Stimulated activated CD8-positive, alpha-beta memory T cell treated with anti-CD3 and anti-CD28 coated beads, Interleukin-7, amount 100 ng/mL, for 1 hour (primary cell): ENCODE measurements around the gene ZNF414.
A peak's percentile ranks its signal among the peaks of the same experiment; 100 is the strongest.

Experiments
- DNase-seq, 2 donors: peaks; one replicate each; pipeline ENCODE4 v3.0.0-alpha.2; 2020; ENCODE audit warnings: low read depth in 2 of 2

The ZNF414 gene

DNA sequence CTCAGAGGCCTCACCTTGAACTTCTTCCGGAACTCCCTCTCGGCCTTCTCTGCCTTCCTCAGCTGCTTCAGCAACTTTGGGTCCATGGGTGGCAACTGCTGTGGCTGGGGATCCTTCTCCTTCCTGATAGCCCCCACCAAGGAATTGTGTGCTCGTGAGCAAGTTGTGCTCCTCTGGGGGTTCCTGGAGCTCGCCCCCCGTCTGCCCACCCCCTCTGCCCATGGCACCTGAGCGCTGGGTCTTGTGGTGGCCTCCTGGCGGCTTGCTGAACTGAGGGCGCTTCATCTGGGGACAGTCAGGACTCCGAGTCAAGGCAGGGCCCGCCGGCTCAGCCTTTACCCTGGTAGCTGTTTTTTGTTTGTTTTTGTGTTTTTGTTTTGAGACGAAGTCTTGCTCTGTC lies 23.1 kb downstream of the ZNF414 start:
- no peak for DNase-seq

DNA sequence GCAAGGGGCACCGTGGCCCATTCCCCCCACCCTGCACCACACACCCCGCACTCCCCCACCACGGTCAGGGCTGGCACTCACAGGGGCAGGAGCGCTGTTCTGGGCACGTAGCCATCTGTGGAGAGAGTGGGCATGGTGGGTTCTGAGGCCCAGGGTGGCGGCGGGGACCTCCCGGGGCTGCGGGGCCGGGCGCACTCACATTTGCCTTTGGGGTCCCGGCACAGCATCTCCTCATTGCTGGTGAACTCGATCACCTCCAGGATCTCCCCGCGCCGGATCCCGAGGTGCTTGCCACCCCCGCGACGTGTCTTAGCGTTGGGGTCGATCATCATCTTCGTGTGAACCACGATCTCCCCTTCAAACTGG lies 23.6 kb downstream of the ZNF414 start:
- no peak for DNase-seq

DNA sequence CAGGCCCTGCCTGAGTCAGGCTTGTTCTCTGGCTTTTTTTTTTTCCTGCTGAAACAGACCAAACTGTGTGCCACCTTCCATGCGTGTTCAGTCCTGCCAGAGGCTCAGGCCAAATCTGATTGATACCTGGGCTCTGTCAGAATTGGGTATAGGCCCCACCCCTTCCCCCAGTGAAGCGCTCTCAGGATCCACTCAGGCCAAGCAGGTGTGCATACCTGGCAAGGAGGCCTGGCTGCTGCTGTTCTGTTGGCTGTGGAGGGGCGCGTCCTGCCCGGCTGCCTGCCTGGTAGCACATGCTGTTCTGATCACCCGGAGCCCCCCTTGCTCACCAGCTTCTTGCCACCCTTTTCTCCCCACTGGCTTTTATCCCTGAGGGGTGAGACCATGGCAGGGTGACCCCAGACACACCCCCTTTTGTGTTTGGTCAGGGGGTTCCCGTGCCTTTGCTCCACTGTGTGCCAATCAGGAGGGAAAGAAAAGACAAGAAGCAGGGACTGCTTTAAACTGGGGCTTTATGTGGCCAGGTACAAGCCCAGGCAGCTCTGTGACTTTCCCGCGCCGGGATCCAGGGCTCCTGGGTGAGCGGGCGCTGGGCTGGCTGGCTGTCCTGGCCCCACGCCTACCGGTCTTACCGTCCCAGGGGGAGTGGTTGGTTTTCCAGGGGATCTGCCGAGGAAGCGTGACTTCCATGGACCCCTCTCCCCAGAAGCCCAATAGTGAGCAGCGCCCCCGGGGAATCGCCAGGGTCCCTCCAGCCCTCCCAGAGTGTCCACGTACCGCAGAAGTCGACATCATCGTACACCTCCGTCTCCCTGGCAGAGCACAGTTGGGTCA lies 24.2 kb downstream of the ZNF414 start:
- no peak for DNase-seq

DNA sequence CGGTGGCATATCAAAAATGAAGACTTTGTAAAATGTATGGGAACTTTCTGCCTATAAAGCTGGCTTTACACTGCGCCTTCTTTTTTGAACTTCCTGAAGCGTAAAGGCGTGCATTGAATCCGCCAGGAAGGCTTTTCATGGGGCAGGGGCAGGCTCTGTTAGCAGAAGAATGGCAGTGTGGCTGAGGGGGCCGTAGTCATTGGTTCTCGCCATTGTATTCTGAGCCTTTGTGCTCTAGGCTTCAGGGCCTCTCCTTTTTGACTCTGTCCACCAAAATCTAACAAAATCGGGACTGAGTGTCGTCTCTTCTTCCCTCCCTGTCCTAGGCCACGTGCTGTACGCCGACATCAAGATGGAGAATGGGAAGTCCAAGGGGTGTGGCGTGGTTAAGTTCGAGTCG lies 25.6 kb downstream of the ZNF414 start:
- DNase-seq: no peak

DNA sequence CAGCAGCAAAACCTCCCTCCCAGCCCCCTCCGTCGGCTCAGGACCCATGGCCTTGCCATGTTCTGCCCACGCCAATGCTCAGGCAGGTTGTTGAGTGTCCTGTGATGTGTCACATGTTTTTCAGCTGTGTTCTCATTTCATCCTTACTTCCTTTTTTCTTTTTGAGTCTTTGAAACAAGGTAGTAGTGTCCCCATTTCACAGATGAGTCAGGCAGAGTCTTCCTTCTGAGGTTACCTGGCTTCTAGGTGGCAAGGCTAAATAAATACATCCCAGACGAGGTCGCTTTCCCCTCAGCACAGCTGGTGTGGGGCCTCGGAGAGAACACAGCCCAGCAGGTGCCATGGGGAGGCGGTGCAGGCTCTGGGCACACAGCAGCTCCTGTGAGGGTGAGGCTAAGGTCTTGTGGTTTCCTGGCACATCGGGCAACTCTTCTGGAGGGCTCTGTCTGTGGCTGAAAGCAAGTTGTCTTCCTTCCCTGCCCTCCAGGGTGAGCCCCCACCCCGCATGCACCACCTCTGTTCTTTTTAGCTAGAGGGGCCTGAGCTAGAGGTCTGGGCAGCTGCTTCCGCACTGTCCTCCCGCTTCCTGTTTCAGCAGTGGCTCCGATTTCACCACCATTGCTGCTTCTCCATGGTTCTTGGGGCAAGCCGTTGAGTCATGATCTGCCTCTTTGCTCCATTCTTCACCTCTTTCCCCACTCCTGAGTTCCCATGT lies 26.7 kb downstream of the ZNF414 start:
- DNase-seq: peak; percentile 19 to 21

DNA sequence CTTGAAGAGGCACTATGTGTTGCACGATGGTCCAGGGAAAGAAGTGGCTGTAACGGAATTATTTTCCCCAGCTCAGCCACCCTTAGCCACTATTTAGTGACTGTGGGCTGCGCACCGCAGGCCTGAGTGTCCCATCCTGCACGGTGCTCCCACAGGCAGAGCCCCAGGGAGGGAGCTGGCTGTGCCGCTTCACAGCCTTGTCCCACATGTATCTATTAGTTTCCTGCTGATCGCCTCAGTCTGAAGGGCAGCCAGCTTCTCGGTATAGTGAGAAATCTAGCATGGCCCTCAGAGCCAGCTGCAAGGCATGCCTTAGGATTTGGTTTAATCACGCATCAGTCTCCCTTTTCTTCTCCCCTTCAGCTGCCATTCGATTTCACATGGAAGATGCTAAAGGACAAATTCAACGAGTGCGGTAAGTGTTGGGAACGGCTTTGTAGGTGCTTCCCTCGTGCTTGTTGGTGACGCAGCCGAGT lies 27.3 kb downstream of the ZNF414 start:
- no peak for DNase-seq

DNA sequence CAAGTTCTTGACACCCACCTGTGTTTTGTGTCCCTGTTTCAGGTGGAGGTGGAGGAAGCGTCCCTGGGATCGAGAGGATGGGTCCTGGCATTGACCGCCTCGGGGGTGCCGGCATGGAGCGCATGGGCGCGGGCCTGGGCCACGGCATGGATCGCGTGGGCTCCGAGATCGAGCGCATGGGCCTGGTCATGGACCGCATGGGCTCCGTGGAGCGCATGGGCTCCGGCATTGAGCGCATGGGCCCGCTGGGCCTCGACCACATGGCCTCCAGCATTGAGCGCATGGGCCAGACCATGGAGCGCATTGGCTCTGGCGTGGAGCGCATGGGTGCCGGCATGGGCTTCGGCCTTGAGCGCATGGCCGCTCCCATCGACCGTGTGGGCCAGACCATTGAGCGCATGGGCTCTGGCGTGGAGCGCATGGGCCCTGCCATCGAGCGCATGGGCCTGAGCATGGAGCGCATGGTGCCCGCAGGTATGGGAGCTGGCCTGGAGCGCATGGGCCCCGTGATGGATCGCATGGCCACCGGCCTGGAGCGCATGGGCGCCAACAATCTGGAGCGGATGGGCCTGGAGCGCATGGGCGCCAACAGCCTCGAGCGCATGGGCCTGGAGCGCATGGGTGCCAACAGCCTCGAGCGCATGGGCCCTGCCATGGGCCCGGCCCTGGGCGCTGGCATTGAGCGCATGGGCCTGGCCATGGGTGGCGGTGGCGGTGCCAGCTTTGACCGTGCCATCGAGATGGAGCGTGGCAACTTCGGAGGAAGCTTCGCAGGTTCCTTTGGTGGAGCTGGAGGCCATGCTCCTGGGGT lies 28.2 kb downstream of the ZNF414 start:
- DNase-seq: no peak

DNA sequence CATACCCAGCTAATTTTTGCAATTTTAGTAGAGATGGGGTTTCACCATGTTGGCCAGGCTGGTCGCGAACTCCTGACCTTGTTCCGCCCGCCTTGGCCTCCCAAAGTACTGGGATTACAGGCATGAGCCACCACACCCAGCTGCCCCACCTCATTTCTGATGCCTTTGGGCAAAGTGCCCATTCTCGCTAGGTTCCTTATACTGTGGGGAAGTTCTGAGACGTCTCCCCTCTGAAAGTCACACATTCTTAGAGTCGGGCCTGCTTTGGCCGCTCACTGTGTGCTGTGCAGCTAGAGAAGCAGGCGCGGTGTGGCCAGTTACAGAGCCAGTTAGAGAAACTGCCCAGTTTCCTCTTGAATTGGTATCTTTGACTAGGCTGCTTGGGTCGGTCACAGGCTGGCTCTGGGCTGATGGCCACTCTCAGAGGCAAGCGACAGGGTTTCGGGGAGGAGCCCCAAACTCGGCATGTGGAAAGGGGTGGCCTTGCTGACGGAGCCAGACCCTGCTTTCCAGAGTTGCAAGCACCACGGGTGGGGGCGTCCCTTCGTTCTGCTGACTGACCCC lies 29.6 kb downstream of the ZNF414 start:
- no peak for DNase-seq

DNA sequence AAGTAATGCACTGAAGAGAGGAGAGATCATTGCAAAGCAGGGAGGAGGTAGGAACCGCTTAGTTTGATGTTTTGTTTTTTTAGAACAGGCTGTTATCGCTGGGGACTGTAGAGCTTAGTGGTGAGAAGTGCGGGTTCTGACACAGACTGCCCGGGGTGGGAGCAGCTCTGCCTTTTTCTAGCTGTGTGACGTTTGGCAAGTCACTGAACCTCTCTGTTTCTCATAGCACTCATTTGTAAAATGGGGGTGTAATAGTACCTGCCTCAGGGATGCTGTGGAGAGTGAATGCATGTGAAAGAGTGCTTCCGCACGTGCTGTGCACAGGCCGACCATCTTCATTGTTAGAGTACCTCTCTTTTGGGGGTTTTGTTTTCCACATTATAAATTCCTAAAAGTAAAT lies 30.8 kb downstream of the ZNF414 start:
- no peak for DNase-seq

DNA sequence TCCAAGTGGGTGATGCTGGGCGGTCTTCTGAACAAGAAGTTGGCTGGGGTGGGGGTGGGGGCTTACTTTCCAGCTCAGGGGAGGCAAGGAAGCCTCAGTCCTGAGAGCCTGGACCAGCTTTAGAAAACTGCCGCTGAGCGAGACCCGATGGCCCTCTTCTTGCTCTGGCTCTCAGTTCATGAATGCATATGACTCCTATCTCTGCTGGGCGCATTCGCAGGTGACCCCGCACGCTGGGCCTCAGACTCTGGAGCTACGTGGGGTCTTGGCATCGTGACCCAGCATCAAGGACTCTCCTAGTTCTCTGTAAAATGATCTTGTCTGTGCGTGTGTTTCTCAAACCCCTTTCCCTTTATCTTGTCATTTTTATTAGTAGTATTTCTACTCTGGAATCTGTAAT lies 31.3 kb downstream of the ZNF414 start:
- DNase-seq: no peak

DNA sequence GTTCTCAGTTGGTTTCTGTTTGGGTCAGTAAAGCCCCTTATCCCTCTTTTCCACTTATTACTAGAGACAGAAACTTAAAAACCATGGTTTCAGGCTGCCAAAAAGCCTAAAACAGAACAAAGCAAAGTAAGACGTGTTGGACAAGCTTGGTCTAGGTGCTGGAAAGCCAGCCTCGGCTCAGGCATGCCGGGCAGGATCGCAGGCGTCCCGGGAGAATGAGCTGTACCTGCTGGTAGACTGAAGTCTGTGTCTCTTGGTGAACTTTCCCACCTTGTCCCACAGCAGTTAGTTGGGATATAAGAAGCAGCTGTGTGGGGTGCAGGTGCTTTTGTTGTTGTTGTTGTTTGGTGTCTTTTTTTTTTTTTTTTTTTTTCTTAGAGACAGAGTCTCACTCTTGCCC lies 32.4 kb downstream of the ZNF414 start:
- DNase-seq: no peak

DNA sequence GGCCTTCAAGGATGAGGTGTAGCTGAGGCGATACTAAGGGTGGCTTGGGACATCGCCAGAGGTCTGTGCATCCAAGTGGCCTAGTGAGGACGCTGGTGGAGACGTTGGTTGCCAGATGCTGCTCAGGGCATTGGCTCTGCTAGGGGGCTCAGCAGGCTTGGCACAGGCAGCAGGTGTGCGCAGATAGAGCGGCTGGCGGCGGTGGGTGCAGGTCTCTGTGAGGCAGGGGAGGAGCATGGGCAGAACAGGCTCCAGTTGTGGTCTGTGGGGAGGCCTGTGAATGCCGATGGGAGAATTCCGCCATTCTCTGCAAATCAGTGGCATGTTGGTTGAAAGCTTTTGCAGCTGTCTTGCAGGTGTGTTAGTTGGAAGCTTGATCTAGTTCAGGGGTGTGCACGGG lies 32.8 kb downstream of the ZNF414 start:
- no peak for DNase-seq

DNA sequence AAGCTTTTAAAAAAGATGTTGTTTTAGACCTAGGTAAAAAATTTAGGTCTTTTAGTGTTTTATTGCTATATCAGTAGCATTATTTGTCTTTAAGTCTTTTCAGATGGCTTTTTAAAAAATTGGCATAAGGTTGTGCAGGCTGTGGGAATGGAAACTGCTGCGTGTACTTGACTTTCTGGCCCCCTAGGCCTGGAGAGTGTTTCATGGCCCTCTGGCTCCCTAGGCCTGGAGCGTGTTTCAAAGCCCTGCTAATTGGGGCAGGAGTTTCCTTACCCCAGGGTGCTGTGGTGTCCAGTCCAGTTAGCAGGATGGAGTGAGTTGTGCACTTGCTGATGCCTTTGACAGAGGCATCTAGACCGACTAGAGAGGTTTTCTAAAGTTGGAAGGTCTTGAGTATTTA lies 35.4 kb downstream of the ZNF414 start:
- no peak for DNase-seq

DNA sequence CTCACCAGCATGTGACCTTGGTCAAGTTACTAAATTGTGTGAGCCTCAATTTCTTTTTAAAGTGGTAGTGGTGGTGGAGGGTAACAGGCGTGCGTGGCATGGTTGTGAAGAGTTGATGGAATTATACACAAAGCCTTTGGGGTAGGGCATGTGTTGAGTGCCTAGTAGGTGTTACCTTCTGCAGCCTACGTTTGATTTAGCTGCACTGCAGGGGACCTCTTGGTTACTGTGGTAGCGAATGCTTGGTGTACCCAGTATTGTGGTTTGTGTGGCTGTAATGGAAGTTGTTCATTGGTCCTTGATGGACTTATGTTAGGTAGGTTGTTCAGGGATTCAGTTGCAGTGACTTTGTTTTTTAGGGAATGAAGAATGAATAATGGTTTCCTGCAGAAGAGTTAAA lies 36.1 kb downstream of the ZNF414 start:
- no peak for DNase-seq

DNA sequence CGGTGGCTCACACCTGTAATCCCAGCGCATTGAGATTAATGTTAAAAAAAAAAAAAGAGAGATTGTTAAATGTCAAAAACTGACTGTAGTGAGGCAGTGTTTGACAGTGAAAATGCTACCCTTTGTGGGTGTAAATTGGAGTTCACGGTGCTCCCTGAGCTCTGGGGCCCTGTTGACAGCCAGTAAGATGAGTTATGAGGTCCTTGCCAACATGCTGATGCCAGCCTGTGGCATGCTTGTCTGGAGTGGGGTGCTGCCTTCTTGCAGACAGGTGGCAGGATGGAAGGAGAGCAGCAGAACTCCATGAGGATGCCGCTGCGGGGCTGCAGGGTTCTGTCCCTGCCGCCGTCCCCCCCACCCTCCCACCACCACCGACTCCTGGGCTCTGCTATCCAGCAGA lies 37.4 kb downstream of the ZNF414 start:
- DNase-seq: no peak

DNA sequence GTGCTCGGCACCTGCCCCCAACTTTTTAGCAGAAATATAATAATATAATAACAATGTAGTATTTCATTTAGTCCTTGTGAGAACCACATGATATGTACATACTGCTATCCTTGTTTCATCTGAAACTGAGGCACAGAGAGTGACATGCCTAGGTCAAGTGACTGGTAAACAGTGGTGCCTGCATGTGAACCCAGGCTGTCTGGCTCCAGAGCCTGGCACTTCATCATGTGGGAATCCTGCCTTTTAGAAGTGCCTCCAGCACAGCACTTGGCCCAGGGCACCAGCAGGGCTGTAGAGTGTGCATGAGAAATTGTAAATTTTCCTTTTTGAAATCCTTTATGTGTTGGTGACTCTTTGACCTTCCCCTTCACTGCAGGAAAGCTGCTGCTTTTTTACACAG lies 39.0 kb downstream of the ZNF414 start:
- no peak for DNase-seq

DNA sequence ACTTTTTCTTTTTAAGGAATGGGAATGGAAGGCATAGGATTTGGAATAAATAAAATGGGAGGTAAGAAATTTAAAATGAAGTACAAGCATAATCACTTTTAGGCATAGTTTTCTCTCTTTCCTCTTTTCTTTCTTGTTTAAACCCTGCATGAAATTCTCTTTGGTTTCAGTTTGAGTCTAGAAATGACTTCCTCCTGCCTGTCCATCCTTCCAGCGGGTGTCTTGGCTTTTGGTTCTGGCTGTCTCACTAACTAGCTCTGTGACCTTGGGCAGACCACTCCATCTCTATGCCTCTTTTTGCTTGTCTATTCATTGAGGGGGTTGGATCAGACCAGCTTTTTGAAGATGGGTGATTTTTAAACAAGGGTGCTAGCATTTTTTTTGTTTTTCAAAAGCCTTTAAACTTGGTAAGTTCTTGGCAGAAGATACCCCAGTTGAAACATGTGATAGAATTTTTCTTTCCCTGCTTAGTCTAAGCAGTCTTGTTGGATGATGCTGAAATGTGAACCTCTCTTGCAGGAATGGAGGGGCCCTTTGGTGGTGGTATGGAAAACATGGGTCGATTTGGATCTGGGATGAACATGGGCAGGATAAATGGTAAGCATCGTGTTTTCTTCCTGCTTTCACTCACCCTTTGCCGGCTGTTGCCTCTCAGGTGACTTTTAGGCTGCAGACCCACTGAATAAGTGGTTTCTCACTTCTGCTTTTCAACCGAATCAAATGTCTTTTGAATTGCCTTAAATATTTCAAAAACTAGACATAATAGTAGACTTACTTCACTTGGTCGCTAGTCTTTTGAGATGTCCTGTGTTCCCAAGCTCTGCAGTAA lies 40.1 kb downstream of the ZNF414 start:
- no peak for DNase-seq

DNA sequence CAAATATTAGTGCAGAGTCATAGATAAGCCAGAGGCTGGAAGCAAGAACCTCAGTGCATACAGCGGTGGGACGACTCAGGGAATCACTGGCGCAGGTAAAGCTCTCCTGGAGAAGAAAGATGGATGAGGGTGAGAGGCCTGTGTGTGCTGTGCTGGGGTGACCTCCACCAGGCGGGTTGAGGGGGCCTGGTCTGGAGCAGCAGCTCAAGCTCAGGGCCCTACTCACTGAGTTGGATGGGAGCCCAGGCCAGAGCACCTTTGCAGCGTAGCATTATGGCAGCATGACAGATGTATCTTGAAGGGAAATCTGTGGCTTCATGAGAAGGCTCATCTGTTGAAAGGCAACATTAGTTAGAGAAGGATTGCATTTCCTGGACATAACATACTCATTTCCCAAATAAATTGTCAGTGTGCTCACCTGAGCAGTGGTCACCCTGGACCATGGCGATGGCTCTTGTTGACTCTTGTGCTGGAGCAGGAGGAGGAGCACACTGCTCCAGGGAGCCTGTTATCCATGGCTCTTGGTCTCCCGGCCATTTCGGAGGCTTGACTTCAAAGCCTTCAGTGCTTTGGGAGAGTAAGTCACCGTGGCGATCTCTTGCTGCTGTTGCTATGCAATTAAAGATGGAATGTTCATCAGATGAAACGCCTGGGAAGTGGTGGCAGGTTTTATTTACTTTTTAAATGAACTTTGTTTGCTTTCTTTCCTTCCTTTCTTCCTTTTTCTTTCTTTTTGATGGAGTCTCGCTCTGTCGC lies 44.2 kb downstream of the ZNF414 start:
- DNase-seq: no peak

DNA sequence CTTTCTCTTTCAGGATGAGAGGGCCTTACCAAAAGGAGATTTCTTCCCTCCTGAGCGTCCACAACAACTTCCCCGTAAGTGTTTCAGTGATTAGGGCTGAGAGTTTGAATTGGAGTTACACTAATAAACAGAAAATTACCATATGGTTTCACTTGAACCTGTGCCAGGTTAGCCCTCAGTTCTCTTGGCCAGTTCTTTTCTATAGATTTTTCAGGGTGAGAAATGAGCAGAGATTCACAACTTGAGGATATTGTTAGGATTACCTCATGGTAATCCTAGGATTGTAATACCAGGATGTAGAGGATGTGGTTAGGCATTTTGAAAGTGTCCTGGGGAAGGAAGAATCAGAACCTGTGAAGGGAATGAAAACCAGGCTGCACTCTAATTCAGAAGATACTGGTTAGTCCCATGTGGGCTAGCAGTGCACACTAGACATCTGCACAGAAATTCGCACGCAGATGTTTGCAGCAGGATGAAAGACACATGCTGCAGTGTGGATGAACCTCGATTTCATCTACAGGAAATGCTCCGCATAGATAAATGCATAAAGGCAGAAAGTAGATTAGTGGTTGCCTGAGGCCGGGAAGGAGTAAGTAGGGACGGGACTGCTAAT lies 45.1 kb downstream of the ZNF414 start:
- DNase-seq: no peak

DNA sequence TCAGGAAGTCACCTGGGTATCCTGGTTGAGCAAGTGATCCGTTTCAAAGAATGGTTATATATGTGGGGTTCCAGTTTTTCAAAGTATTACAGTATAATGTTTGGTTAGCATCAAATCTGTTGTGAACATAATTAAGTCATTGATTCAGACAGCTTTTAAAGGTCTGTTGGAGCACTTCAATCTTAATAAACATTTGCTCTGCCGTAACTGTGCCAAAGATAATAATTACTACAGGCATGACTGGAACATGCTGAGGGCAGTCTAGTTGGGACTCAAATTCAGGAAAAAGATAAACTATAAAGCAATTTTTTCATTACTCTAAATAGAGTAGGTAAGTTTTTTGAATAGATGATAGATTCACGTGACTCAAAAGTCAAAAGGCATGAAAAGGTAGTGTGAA lies 45.8 kb downstream of the ZNF414 start:
- no peak for DNase-seq
